Measurements from ENCODE around the gene ATG7.
"Not testable (repeated sequence)": the region's sequence is repeated elsewhere in the genome, so short reads cannot be mapped to it uniquely, and the experiment has no call there.

Gene ATG7

DNA sequence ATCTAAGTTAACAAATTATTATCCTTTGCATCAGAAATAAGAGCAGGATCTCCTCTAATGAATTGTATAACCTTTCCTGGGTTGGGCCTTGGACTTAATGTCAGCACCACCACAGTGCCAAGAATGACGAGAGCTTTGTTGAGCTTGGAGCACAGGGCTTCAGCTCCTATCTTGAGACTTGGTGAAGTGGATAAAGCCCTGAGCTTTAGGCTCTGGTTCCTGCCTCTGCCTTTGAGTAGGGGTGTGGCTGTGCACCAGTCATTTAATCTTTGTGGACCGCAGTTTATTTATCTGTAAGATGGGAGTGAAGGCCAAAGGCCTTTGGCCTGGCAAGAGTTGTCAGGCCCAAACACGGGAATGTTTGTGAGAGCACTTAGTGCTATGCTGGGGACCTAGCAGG is 209.4 kb downstream of the ATG7 start:
- Histone ChIP-seq H3K4me3 (ENCODE audit: low read length in 2 of 2) (no peak overlapping the region), H3K27ac (ENCODE audit: low read depth in 2 of 2, low read length in 2 of 2) (peak overlapping the region in 1 of 2 donors; percentile 17), H3K36me3 (ENCODE audit: control insufficient read depth in 2 of 2, insufficient read depth in 2 of 2, low read length in 2 of 2) (no peaks in the 10 kb centered on the region), H3K9me3 (ENCODE audit: control insufficient read depth in 2 of 2, low read length in 2 of 2) (no peaks in the 10 kb centered on the region), H3K4me1 (ENCODE audit: control insufficient read depth in 2 of 2, insufficient read depth in 2 of 2, low read length in 2 of 2) (peaks cover 11 to 12% of the 10 kb centered on the region in 2 donors), H3K9ac (ENCODE audit: low read depth in 1 of 2, low read length in 2 of 2) (no peak overlapping the region), H3K27me3 (ENCODE audit: control insufficient read depth in 2 of 2, insufficient read depth in 2 of 2, low read length in 2 of 2) (no peaks in the 10 kb centered on the region)

DNA sequence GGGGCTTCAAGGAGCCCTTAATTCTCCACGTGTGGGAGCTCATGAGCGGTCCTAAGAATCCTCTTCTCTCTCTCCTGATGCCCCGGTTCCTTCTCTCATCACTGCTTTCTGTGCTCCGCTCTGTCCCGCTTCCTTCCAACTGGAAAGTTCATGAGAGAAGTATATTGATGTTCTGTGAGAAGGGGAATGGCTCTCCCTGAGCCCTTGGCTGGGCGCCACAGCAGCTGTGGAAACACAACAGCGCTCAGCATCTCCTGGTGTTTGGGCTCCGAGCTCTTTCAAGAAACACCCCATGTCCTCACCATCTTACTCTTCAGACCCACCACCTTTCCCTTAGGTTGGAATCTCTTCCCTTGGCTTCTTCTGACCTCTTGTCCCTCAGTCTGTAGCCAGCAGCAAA is 209.8 kb downstream of the ATG7 start:
- Histone ChIP-seq H3K27ac (ENCODE audit: low read depth in 2 of 2, low read length in 2 of 2) (peak overlapping the region in 1 of 2 donors; percentile 17), H3K27me3 (ENCODE audit: control insufficient read depth in 2 of 2, insufficient read depth in 2 of 2, low read length in 2 of 2) (no peaks in the 10 kb centered on the region), H3K9ac (ENCODE audit: low read depth in 1 of 2, low read length in 2 of 2) (no peak overlapping the region), H3K4me3 (ENCODE audit: low read length in 2 of 2) (no peak overlapping the region), H3K4me1 (ENCODE audit: control insufficient read depth in 2 of 2, insufficient read depth in 2 of 2, low read length in 2 of 2) (peaks cover 8 to 11% of the 10 kb centered on the region in 2 donors), H3K9me3 (ENCODE audit: control insufficient read depth in 2 of 2, low read length in 2 of 2) (no peaks in the 10 kb centered on the region), H3K36me3 (ENCODE audit: control insufficient read depth in 2 of 2, insufficient read depth in 2 of 2, low read length in 2 of 2) (no peaks in the 10 kb centered on the region)

DNA sequence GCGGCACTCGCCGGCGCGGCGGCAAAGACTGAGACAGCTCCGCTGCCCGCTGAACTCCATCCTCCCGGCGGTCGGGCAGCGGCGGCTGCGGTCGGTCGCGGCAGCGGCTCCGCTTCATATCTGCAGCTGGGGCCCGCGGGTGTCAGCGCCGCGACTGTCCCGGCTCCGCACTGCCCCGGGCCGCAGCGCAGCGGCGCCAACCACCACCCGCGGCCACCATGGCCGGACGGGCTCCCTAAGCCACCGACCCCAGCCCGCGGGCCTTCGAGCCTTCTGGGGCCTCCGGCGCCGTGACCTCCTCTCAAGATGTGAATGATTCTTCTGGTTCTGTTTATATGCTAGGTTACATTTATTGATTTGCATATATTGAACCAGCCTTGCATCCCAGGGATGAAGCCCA is 216.2 kb downstream of the ATG7 start:
- H3K4me3 ChIP-seq (ENCODE audit: low read length in 2 of 2); H3K27me3 ChIP-seq (ENCODE audit: control insufficient read depth in 2 of 2, insufficient read depth in 2 of 2, low read length in 2 of 2); H3K27ac ChIP-seq (ENCODE audit: low read depth in 2 of 2, low read length in 2 of 2); H3K4me1 ChIP-seq (ENCODE audit: control insufficient read depth in 2 of 2, insufficient read depth in 2 of 2, low read length in 2 of 2); H3K9me3 ChIP-seq (ENCODE audit: control insufficient read depth in 2 of 2, low read length in 2 of 2); H3K36me3 ChIP-seq (ENCODE audit: control insufficient read depth in 2 of 2, insufficient read depth in 2 of 2, low read length in 2 of 2); H3K9ac ChIP-seq (ENCODE audit: low read depth in 1 of 2, low read length in 2 of 2): not testable (repeated sequence)

DNA sequence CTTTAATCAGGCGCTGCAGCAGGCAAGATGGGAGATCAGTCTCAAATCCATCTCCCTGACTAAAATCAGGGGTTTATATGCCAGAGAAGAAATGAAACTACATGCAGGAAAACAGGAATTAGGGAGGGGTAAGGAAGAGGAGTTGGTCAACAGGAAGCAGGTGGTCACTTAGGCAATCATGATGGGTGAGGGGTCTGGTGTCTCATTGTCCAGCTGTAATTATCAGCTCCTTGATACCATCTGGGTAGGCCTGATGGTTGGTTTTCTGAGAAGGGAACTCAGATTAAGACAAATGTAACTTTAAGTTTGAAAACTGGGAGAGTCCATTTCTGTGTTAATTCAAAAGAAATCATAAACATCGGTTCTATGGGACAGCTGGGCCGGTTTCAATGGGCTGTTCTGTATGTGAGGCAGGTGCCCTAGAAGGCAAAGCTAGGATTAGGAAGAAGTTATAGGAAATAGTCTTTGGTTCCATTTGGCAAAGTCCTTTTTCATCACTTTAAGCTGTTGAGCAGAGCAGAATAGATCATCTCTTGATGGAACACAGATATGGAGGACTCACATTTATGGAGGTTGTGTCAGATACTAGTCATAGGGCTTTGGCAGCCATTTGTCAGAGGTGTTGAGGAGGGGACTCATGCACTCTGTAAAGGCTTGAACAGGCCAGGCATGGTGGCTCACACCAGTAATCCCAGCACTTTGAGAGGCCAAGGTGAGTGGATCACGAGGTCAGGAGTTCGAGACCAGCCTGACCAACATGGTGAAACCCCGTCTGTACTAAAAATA is 222.1 kb downstream of the ATG7 start:
- Histone ChIP-seq H3K36me3 (ENCODE audit: control insufficient read depth in 2 of 2, insufficient read depth in 2 of 2, low read length in 2 of 2) (no peaks in the 10 kb centered on the region), H3K9me3 (ENCODE audit: control insufficient read depth in 2 of 2, low read length in 2 of 2) (no peaks in the 10 kb centered on the region), H3K4me3 (ENCODE audit: low read length in 2 of 2) (no peak overlapping the region), H3K27ac (ENCODE audit: low read depth in 2 of 2, low read length in 2 of 2) (no peak overlapping the region), H3K9ac (ENCODE audit: low read depth in 1 of 2, low read length in 2 of 2) (no peak overlapping the region), H3K27me3 (ENCODE audit: control insufficient read depth in 2 of 2, insufficient read depth in 2 of 2, low read length in 2 of 2) (no peaks in the 10 kb centered on the region), H3K4me1 (ENCODE audit: control insufficient read depth in 2 of 2, insufficient read depth in 2 of 2, low read length in 2 of 2) (peaks cover 0 to 7% of the 10 kb centered on the region in 2 donors)

DNA sequence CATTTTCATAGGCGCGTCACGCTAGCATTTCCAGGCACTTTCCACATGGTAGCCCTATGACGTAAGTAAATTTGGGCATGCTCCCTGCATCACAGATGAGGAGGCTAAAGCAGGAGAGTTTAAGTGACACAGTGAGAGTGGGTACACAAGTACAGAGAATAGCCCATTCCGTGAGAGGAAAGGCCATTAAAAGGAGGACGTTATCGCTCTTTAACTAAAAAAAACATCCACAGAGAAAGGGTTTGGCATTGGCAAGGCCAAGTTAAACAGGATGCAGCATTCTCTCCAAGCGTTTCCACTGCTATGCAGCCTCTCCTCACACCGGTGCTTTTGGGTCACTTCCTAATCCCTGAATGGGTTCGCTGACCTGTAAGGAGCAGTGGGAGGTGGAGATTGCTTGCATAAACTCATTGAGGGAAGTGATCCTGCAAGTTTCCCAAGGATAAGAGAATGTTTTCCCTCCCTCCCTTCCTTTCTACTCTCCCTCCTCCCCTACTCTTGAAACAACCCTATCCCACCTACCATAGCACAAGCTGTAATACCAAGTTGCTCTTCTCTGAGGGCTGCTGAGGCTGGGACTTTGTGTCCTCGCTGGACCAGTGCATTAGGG is 223.9 kb downstream of the ATG7 start:
- Histone ChIP-seq H3K36me3 (ENCODE audit: control insufficient read depth in 2 of 2, insufficient read depth in 2 of 2, low read length in 2 of 2) (no peaks in the 10 kb centered on the region), H3K4me1 (ENCODE audit: control insufficient read depth in 2 of 2, insufficient read depth in 2 of 2, low read length in 2 of 2) (peaks cover 0 to 7% of the 10 kb centered on the region in 2 donors), H3K4me3 (ENCODE audit: low read length in 2 of 2) (no peak overlapping the region), H3K9me3 (ENCODE audit: control insufficient read depth in 2 of 2, low read length in 2 of 2) (no peaks in the 10 kb centered on the region), H3K9ac (ENCODE audit: low read depth in 1 of 2, low read length in 2 of 2) (no peak overlapping the region), H3K27me3 (ENCODE audit: control insufficient read depth in 2 of 2, insufficient read depth in 2 of 2, low read length in 2 of 2) (no peaks in the 10 kb centered on the region), H3K27ac (ENCODE audit: low read depth in 2 of 2, low read length in 2 of 2) (peak overlapping the region in 1 of 2 donors; percentile 12)

DNA sequence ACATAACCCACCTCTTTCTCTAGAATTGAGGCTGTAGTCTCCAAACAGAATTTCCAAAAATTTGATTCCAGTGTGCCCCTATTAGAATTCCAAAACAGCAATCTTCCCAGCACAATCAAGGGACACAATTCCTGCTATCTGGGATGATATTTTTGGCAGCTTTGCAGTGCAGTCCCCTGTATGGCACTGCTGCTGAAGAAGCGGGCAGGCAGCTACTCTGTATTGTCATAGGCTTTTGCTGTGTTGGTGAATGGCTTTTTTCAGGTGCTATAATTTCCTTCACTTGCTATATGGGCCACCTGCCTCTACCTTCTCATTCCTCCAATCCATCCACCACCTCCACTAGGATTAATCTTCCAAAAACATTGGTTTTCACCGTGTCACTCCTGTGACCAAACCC is 226.0 kb downstream of the ATG7 start:
- no peaks in the 10 kb centered on the region for H3K9me3 ChIP-seq (ENCODE audit: control insufficient read depth in 2 of 2, low read length in 2 of 2)
- H3K27ac ChIP-seq (ENCODE audit: low read depth in 2 of 2, low read length in 2 of 2): no peak overlapping the region
- H3K4me3 ChIP-seq (ENCODE audit: low read length in 2 of 2): no peak overlapping the region

DNA sequence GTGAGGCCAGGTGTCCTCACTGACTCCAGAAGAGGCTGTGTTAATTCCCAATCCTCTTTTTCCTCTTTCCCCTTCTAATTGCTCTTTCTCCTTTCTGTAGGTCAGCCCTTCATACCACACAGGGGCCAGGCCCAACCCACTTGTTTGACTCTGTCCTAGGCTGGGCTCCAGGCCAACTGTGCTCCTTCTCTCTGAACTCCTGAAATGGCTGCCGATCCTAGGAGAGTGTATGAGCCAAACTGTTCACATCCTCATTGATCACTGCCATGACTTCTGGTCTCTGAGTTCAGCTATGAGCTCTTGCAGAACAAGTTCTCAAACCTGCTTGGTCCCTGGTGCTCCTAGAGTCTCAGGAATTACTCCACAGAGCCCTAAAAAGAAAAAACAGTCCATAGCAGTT is 226.4 kb downstream of the ATG7 start:
- H3K27ac ChIP-seq (ENCODE audit: low read depth in 2 of 2, low read length in 2 of 2): no peak overlapping the region
- H3K9ac ChIP-seq (ENCODE audit: low read depth in 1 of 2, low read length in 2 of 2): no peak overlapping the region
- H3K36me3 ChIP-seq (ENCODE audit: control insufficient read depth in 2 of 2, insufficient read depth in 2 of 2, low read length in 2 of 2): no peaks in the 10 kb centered on the region
- no peaks in the 10 kb centered on the region for H3K9me3 ChIP-seq (ENCODE audit: control insufficient read depth in 2 of 2, low read length in 2 of 2)
- H3K27me3 ChIP-seq (ENCODE audit: control insufficient read depth in 2 of 2, insufficient read depth in 2 of 2, low read length in 2 of 2): no peaks in the 10 kb centered on the region
- H3K4me3 ChIP-seq (ENCODE audit: low read length in 2 of 2): no peak overlapping the region
- H3K4me1 ChIP-seq (ENCODE audit: control insufficient read depth in 2 of 2, insufficient read depth in 2 of 2, low read length in 2 of 2): peaks cover 0 to 7% of the 10 kb centered on the region in 2 donors

More for the DNA sequence above, 226.0 kb downstream of the ATG7 start:
- H3K4me1 ChIP-seq (ENCODE audit: control insufficient read depth in 2 of 2, insufficient read depth in 2 of 2, low read length in 2 of 2): peaks cover 0 to 7% of the 10 kb centered on the region in 2 donors
- H3K27me3 ChIP-seq (ENCODE audit: control insufficient read depth in 2 of 2, insufficient read depth in 2 of 2, low read length in 2 of 2): no peaks in the 10 kb centered on the region
- no peaks in the 10 kb centered on the region for H3K36me3 ChIP-seq (ENCODE audit: control insufficient read depth in 2 of 2, insufficient read depth in 2 of 2, low read length in 2 of 2)
- H3K9ac ChIP-seq (ENCODE audit: low read depth in 1 of 2, low read length in 2 of 2): no peak overlapping the region

DNA sequence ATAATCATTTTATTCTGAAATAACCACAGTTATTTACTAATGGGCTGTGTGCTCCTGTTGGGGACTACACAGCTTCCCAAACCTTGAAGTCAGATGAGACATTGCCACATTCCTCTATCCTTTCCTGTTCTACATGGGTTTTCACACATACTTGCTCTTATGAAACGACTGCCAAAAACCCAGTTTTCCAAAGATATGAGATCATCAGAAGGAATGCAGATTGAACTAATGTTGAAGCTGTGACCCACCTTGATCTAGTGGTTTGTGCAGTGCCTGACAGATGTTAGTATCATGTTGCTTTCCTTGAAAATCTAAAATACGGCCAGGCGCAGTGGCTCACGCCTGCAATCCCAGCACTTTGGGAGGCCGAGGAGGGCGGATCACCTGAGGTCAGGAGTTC is 226.9 kb downstream of the ATG7 start:
- Histone ChIP-seq H3K4me1 (ENCODE audit: control insufficient read depth in 2 of 2, insufficient read depth in 2 of 2, low read length in 2 of 2) (peaks cover 0 to 7% of the 10 kb centered on the region in 2 donors), H3K9me3 (ENCODE audit: control insufficient read depth in 2 of 2, low read length in 2 of 2) (no peaks in the 10 kb centered on the region), H3K36me3 (ENCODE audit: control insufficient read depth in 2 of 2, insufficient read depth in 2 of 2, low read length in 2 of 2) (no peaks in the 10 kb centered on the region), H3K27ac (ENCODE audit: low read depth in 2 of 2, low read length in 2 of 2) (no peak overlapping the region), H3K9ac (ENCODE audit: low read depth in 1 of 2, low read length in 2 of 2) (no peak overlapping the region), H3K4me3 (ENCODE audit: low read length in 2 of 2) (no peak overlapping the region), H3K27me3 (ENCODE audit: control insufficient read depth in 2 of 2, insufficient read depth in 2 of 2, low read length in 2 of 2) (no peaks in the 10 kb centered on the region)

DNA sequence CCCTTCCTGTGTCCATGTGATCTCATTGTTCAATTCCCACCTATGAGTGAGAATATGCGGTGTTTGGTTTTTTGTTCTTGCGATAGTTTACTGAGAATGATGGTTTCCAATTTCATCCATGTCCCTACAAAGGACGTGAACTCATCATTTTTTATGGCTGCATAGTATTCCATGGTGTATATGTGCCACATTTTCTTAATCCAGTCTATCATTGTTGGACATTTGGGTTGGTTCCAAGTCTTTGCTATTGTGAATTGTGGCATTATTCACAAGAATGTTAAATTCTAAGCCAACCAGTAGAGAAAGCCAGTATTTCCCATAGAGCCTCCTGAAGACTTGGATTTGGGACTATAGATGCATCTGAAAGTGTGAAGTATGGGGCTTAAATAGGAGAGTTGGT is 230.2 kb downstream of the ATG7 start:
- not testable (repeated sequence) for H3K4me1 ChIP-seq (ENCODE audit: control insufficient read depth in 2 of 2, insufficient read depth in 2 of 2, low read length in 2 of 2); H3K9ac ChIP-seq (ENCODE audit: low read depth in 1 of 2, low read length in 2 of 2); H3K9me3 ChIP-seq (ENCODE audit: control insufficient read depth in 2 of 2, low read length in 2 of 2); H3K36me3 ChIP-seq (ENCODE audit: control insufficient read depth in 2 of 2, insufficient read depth in 2 of 2, low read length in 2 of 2); H3K4me3 ChIP-seq (ENCODE audit: low read length in 2 of 2); H3K27ac ChIP-seq (ENCODE audit: low read depth in 2 of 2, low read length in 2 of 2); H3K27me3 ChIP-seq (ENCODE audit: control insufficient read depth in 2 of 2, insufficient read depth in 2 of 2, low read length in 2 of 2)

DNA sequence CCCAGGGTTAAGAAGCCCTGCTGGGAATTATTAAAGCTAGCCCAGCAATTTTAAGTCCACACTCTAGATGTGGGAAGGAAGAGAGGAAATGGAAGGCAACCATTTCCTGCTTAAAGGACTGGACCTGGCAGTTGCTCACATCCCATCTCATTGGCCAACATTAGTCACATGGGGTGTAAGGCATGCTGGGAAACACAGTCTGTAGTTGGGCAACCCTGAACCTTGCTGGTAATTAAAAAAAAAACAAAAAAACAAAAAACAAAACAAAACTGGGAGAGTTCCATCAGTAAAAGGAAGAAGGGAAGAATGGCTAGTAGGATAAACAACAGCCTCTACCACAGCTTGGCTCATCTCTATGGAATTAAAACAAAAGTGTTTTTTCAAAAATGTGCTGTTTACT is 235.5 kb downstream of the ATG7 start:
- H3K36me3 ChIP-seq (ENCODE audit: control insufficient read depth in 2 of 2, insufficient read depth in 2 of 2, low read length in 2 of 2): no peaks in the 10 kb centered on the region
- H3K9me3 ChIP-seq (ENCODE audit: control insufficient read depth in 2 of 2, low read length in 2 of 2): no peaks in the 10 kb centered on the region
- peak overlapping the region in 1 of 2 donors; percentile 38 for H3K27ac ChIP-seq (ENCODE audit: low read depth in 2 of 2, low read length in 2 of 2)
- H3K9ac ChIP-seq (ENCODE audit: low read depth in 1 of 2, low read length in 2 of 2): no peak overlapping the region
- no peaks in the 10 kb centered on the region for H3K27me3 ChIP-seq (ENCODE audit: control insufficient read depth in 2 of 2, insufficient read depth in 2 of 2, low read length in 2 of 2)
- H3K4me3 ChIP-seq (ENCODE audit: low read length in 2 of 2): no peak overlapping the region
- H3K4me1 ChIP-seq (ENCODE audit: control insufficient read depth in 2 of 2, insufficient read depth in 2 of 2, low read length in 2 of 2): peaks cover 18 to 20% of the 10 kb centered on the region in 2 donors

Data from mucosa of rectum (tissue), 2 donors.